ENCODE results near the gene RBPJ. TPM values are rescaled to one million over a fixed set of nuclear protein-coding genes. Genes with fewer than 3 reads are reported as not detected.
A peak's percentile ranks its signal among the peaks of the same experiment; 100 is the strongest.

RBPJ gene
- total RNA-seq, result 10 to 100 TPM; 34.6 to 59.1 (median 38.1) TPM
- 10 to 100 TPM; 10.1 to 49.0 TPM for polyA plus RNA-seq
- long read RNA-seq, donor 1, full-length matches to known transcripts, result 19 of 34 reads
- long read RNA-seq, donor 1, partial matches to known transcripts, result 2 of 34 reads
- long read RNA-seq, donor 1, other reads (novel, unspliced or antisense), result 13 of 34 reads
- long read RNA-seq, donor 2, full-length matches to known transcripts, result 12 of 17 reads
- long read RNA-seq, donor 2, partial matches to known transcripts, result 3 of 17 reads
- long read RNA-seq, donor 2, other reads (novel, unspliced or antisense), result 2 of 17 reads
- long read RNA-seq, donor 3, full-length matches to known transcripts, result 28 of 72 reads
- long read RNA-seq, donor 3, partial matches to known transcripts, result 7 of 72 reads
- long read RNA-seq, donor 3, other reads (novel, unspliced or antisense), result 37 of 72 reads

GRCh38 chr4:26320538-26321372 is at the start of gene RBPJ:
Gene RBPJ, plus strand, starts transcription at chr4:26321014. Its CDS starts 15 bp downstream, at chr4:26321029.
- Histone ChIP-seq H3K27ac (peak within 1 kb of the TSS; percentile 85 to 96 (median 93)), H3K4me1 (peaks cover 0 to 58% (median 40%) of the 10 kb centered on the region in 9 donors), H3K9me3 (peaks cover 0 to 11% (median 3%) of the 10 kb centered on the region in 11 donors), H3K4me3 (peak within 1 kb of the TSS; percentile 57 to 90 (median 78)), H3K36me3 (no peaks in the 10 kb centered on the region), H3K27me3 (no peaks in the 10 kb centered on the region)
- WGBS, 2 donors, result 1% methylated on average over 72 to 102 of the region's 102 CpGs
- TF ChIP-seq CTCF (IDR thresholded peaks at IDR 0.05), result no peak
- DNase-seq, result peak; percentile 91 to 96
- ATAC-seq, result peak; percentile 81 to 94 (median 88)
- intact Hi-C loops (cut with DNase I), result loop anchor here in 8 of 10 donors (5.0 to 10.0 kb wide), 10 partner anchors 92 to 406 kb away; partner anchors contain the start of gene SMIM20 (in 2 of the 8)

- no peak for TF ChIP-seq CTCF (IDR thresholded peaks at IDR 0.05)
- no peaks in the 10 kb centered on the region for H3K36me3 ChIP-seq
- H3K27ac ChIP-seq, result no peak overlapping the region
- H3K4me3 ChIP-seq, result no peak overlapping the region
- WGBS, 2 donors, result 87 to 91% methylated on average over 5 of the region's 5 CpGs
- DNase-seq (no peak), ATAC-seq (no peak)
- H3K9me3 ChIP-seq, result no peaks in the 10 kb centered on the region
- H3K4me1 ChIP-seq, result peaks cover 0 to 57% (median 0%) of the 10 kb centered on the region in 9 donors
- H3K27me3 ChIP-seq, result peaks cover 0 to 16% (median 0%) of the 10 kb centered on the region in 7 donors
- intact Hi-C loops (cut with DNase I), result no loop called here
These were observed 49.1 kb upstream of the RBPJ start for GRCh38 chr4:26271703-26272102.

- peak overlapping the region in 1 of 10 donors; percentile 8 for H3K4me3 ChIP-seq
- ATAC-seq (peak in 4 of 8 donors; percentile 23 to 44 (median 26)), DNase-seq (peak in 1 of 2 donors; percentile 20)
- H3K36me3 ChIP-seq, result no peaks in the 10 kb centered on the region
- peaks cover 0 to 16% (median 0%) of the 10 kb centered on the region in 7 donors for H3K27me3 ChIP-seq
- H3K4me1 ChIP-seq, result peaks cover 0 to 55% (median 0%) of the 10 kb centered on the region in 9 donors
- peak overlapping the region in 4 of 10 donors; percentile 14 to 83 (median 40) for H3K27ac ChIP-seq
- WGBS, 2 donors, result 62% methylated on average over 10 of the region's 10 CpGs
- H3K9me3 ChIP-seq, result no peaks in the 10 kb centered on the region
- no peak for TF ChIP-seq CTCF (IDR thresholded peaks at IDR 0.05)
- intact Hi-C loops (cut with DNase I), result no loop called here
These were observed 47.9 kb upstream of the RBPJ start for GRCh38 chr4:26272654-26273615.
